Measurements from ENCODE around the gene GLIS2. TPM values are rescaled to one million over a fixed set of nuclear protein-coding genes. Genes with fewer than 3 reads are reported as not detected.

Gene GLIS2
- total and polyA plus RNA-seq, 3 donors from 2014 or later = 4.8 to 15.0 (median 6.7) TPM

- no peaks in the 10 kb centered on the region for H3K27me3 ChIP-seq
- no peak overlapping the region for H3K4me3 ChIP-seq
- no peak overlapping the region for H3K27ac ChIP-seq
- H3K36me3 ChIP-seq (ENCODE audit: low read depth, missing control alignments) = no peaks in the 10 kb centered on the region
- H3K4me1 ChIP-seq = peaks cover 43% of the 10 kb centered on the region
- H3K9me3 ChIP-seq = no peaks in the 10 kb centered on the region
- TF ChIP-seq POLR2A (IDR thresholded peaks at IDR 0.05) (no peak), CTCF (IDR thresholded peaks at IDR 0.05) (no peak)
- WGBS, 2 donors = 81 to 93% methylated on average over 21 of the region's 21 CpGs
- intact Hi-C loops (cut with DNase I; ENCODE audit: low total_unique reads) = no loop called here
- DNase-seq = no peak
Measured at GRCh38 chr16:4382795-4383357, 67.0 kb downstream of the GLIS2 start.

DNA sequence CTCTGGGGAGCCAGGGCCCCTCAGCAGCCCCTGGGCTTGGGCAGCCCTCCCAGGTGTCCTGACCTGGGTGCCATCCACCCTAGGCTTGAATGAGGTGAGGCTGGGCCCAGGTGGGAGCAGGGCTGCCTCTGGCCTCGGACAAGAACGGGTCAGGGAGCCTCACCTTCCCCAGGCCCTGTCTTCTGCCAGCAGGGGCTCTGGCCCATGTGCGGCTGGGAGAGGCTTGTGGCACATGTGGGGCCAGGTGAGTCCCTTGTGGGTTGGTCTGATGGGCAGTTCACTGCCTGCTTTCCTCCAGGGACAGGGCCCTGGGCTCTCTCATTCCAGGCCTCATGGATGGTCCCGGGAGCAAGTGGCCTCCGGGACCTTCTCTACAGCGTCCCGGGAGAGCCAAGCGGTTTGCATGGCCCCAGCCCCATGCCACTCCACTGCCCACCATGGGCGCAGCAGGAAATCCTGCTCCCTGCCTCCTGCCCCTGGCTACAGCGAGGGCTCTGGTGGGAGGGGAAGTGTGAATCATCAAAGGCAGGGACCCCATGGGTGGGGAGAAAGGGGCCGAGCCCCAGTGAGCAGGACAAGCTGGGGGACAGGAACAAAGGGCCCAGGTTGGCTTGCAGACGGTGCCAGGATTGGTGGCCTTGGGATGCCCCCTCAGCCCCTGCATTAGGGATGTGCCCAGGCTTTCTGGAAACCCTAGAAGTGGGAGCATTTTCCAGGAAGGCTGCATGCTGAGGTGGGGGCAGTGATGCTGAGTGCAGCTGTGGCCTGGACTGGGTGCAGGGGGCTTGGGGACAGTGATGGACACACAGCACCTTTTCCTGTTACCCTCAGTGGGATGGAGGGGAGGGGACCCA lies 68.0 kb downstream of the GLIS2 start:
- DNase-seq = no peak
- 80% methylated on average over 4 to 9 of the region's 12 CpGs for WGBS, 2 donors
- Histone ChIP-seq H3K4me1 (peaks cover 38% of the 10 kb centered on the region), H3K36me3 (ENCODE audit: low read depth, missing control alignments) (no peaks in the 10 kb centered on the region), H3K4me3 (no peak overlapping the region), H3K27ac (no peak overlapping the region), H3K9me3 (no peaks in the 10 kb centered on the region), H3K27me3 (no peaks in the 10 kb centered on the region)
- intact Hi-C loops (cut with DNase I; ENCODE audit: low total_unique reads) = no loop called here
- TF ChIP-seq CTCF (IDR thresholded peaks at IDR 0.05) (no peak), POLR2A (IDR thresholded peaks at IDR 0.05) (no peak)

DNA sequence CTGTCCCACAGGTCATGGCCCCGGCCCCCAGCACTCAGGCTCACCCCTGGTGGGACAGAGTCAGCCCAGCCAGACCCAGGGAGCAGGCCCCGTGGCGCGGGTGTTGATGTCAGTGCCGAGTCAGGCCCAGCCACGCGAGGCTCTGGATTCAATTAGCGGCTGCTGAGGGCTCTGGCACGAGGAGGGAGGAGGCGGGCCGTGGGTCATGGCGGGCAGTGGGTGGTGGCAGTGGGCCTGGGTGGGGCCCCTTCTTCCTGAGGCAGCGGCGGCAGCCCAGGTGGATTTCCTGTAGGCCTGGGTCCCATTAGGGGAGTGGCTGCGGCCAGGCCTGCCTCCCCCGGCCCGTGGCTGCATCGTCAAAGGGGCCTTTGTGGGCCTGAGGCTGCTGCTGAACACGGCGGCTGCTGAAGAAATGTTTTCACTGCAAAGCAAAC lies 68.7 kb downstream of the GLIS2 start:
- Histone ChIP-seq H3K27ac (no peak overlapping the region), H3K9me3 (no peaks in the 10 kb centered on the region), H3K27me3 (no peaks in the 10 kb centered on the region), H3K36me3 (ENCODE audit: low read depth, missing control alignments) (no peaks in the 10 kb centered on the region), H3K4me3 (no peak overlapping the region), H3K4me1 (peaks cover 41% of the 10 kb centered on the region)
- no peak for TF ChIP-seq CTCF (IDR thresholded peaks at IDR 0.05)
- no peak for TF ChIP-seq POLR2A (IDR thresholded peaks at IDR 0.05)
- WGBS, 2 donors = 61% methylated on average over 14 of the region's 20 CpGs; no CpG with 5 or more reads in 1 of the 2 donors
- intact Hi-C loops (cut with DNase I; ENCODE audit: low total_unique reads) = no loop called here
- no peak for DNase-seq

DNA sequence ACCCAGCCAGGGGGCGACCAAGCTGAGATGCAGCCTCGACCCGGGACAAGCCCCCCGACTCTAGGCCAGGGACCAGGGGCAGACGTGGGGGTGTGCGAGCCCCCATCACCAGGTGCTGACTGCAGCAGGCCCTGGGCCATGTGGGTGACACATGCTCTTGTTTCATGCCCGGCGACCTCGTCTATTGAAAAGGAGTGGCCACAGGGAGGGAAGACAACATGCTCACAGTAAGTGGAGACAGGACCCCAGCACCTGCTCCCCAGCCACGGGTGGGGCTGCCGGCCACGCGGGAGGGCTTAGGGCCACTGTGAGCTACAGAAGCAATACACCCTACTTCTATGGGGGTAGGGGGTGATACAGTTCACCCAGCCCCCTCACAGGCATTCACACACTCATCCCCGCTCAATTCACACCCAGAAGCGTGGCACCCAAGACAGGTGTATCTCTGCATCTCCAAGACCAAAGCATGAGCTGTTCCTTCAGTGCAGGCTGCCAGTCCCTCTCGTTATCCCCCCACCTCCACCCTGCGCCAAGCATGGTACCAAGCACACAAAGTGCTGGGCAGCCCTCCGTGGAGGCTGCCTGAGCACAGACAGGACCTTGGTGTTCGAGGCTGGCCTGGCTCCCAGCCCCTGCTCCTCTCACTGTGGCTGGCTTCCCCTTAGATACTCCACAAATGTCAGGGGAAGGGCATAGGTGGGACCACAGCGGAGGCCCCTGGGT lies 69.4 kb downstream of the GLIS2 start:
- no peak for DNase-seq
- intact Hi-C loops (cut with DNase I; ENCODE audit: low total_unique reads) = no loop called here
- Histone ChIP-seq H3K4me3 (no peak overlapping the region), H3K36me3 (ENCODE audit: low read depth, missing control alignments) (no peaks in the 10 kb centered on the region), H3K9me3 (no peaks in the 10 kb centered on the region), H3K27ac (no peak overlapping the region), H3K27me3 (no peaks in the 10 kb centered on the region), H3K4me1 (peaks cover 37% of the 10 kb centered on the region)
- TF ChIP-seq CTCF (IDR thresholded peaks at IDR 0.05) (no peak), POLR2A (IDR thresholded peaks at IDR 0.05) (no peak)
- 71 to 74% methylated on average over 15 to 20 of the region's 20 CpGs for WGBS, 2 donors

Data from testis (tissue), 3 donors.